22Rv1 (cell line): ENCODE data around the gene SGCD.

Experiments used
- CTCF ChIP-seq: fragments of 450-650 bp; IDR thresholded peaks from 2 replicates; pipeline ENCODE4 v1.5.1; 2017; ENCODE audit warnings: mild to moderate bottlenecking
- ZFX ChIP-seq: fragments of 450-650 bp; IDR thresholded peaks from 2 replicates; pipeline ENCODE4 v1.6.1; 2017; ENCODE audit warnings: antibody characterized with exemption, borderline replicate concordance

GRCh38 chr5:156393980-156394379, 67.0 kb downstream of the SGCD start:
- TF ChIP-seq CTCF (no peak), ZFX (no peak)
